NCI-H82 (cell line): ENCODE measurements around the gene OR2H2.
A peak's percentile ranks its signal among the peaks of the same experiment; 100 is the strongest.

ENCODE experiments used
- DNase-seq: peaks from one replicate; lab custom pipeline; 2025; lab: John Stamatoyannopoulos, UW

Gene OR2H2

DNA sequence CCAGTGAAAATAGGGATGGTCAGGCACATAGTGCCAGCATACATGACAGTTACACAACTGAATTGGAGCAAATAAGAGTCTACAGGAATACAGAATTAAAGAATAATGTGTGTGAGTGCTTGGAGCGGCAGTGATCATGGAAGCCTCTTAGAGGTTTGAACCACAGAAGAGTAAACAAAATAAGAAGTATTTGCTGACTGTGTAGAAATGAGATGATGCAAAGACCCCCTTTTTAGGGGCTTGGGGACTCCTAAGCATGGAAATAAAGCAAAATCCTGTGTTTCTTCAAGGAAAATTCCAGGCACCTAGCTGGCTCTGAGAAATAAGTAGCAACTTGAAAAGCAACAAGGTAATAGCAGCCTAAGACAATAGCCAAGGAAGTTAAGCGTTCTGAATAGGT, 6.8 kb downstream of the OR2H2 start:
- DNase-seq: no peak

DNA sequence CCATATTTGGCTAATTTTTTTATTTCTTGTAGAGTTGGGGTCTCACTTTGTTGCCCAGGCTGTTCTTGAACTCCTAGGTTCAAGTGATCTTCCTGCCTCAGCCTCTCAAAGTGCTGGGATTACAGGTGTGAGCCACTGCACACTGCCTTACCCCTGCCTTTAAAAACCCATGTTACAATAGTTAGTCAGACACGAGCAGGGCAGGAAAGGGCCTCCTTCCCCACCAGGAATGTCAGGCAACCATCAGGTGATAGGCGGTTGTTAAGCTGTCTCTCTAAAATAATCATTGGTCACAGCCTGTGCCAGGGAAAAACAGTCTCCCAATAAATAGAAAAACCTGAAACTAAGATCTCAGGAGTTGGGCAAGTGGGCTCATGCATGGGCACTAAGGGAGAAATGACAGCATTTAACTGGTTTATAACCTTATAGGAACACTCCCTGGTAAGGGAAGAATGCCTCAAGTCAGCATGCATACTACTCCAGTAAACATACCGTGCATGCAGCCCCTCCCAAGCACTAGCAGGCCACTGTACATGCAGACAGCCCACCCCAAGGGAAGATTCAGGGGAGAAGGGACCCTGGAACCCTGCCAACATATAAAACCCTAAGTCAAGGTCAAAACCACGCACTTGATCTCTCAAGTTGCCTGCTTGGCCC, 8.4 kb downstream of the OR2H2 start:
- peak; percentile 69 for DNase-seq

- DNase-seq: no peak
Measured at GRCh38 chr6:29596381-29596900, 11.5 kb downstream of the OR2H2 start.

GRCh38 chr6:29597184-29597583, 12.3 kb downstream of the OR2H2 start:
- DNase-seq: no peak

- no peak for DNase-seq
Measured at GRCh38 chr6:29598172-29598747, 13.3 kb downstream of the OR2H2 start.

DNA sequence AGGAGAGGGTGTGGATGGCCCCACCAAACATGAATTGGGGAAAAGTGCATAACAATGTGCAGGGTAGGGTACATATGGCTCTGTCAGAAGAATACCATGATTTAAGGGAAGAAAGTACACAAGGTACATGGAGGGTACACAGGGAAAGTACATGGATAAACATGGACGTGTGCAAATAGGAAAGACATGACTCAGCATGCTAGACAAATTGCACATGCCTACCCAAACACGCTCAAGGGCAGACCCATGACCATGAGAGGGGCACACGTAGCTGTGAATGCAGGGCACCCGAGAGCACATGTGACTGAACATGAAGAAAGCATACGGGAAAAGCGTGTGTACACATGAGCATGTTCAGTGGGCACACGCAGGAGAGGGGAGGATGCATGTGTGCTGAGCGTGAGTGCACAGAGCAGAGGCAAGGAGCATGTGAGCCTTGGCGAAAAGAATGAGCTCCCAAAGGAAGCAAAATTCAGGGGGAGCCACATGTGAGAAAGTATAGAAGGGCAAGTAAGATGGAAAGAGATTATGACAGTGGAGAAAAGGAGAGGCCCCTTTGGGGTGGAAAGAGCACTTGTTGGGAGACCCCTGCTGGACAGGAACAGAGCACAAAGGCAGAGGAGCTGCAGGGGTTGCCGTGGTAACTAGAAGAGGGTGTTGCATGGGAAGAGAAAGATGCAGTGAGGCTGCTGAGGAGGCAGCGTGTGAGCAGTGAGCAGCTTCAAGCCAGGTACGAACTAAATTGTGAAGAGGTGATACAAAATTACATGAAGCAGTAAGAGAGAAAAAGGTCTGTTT, 17.8 kb downstream of the OR2H2 start:
- DNase-seq: peak; percentile 53

- no peak for DNase-seq
Measured at GRCh38 chr6:29603456-29603855, 18.5 kb downstream of the OR2H2 start.

- DNase-seq: no peak
Measured at GRCh38 chr6:29603930-29604329, 19.0 kb downstream of the OR2H2 start.

- no peak for DNase-seq
Measured at GRCh38 chr6:29608131-29608530, 23.2 kb downstream of the OR2H2 start.

GRCh38 chr6:29610540-29610939, 25.6 kb downstream of the OR2H2 start:
- no peak for DNase-seq

DNA sequence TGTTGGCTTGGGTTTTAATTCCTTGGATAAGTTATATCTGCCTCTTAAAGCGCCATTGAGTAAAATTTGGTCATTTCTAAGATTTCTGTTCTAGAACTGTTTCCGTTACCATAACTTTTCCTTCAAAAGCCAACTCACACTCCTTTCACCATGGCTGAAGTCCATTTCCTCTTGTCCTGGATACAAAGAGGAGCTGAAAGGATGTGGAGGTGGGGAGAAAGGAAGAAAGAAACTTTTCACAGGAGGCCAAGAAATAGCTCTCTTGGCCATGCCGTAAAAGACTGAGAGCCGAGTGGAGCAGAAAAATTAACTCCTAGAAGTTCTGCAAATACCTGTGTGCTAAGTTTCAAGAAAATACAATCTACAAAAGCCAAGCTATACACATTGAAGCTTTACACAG, 26.5 kb downstream of the OR2H2 start:
- no peak for DNase-seq

GRCh38 chr6:29617782-29618554, 33.0 kb downstream of the OR2H2 start:
- DNase-seq: peak; percentile 10

DNA sequence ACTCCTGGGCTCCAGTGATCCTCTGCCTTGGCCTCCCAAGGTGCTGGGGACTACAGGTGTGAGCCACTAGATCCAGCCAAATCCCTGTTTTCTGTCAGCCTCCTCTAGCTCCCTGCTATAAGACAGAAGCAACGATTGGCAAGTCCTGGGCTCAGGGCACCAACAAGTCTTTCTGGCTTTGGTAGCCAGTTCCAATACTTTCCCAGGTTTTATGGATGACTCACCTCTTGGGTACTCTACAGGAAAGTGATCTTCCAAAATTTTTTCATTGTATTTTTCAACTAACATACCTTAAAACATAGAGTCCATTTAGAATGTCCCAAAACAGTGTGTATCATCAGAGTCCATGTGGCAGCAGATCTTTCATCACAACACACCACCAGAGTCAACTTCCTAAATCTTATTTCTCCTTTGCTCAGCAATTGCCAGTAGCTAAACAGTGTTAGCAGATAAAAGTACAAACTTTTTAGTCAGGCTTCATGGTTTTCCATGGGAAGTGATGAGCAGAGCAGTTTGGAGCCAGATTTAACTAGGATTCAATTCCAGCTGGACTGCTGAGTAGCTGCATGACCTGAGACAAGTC, 34.7 kb downstream of the OR2H2 start:
- no peak for DNase-seq

DNA sequence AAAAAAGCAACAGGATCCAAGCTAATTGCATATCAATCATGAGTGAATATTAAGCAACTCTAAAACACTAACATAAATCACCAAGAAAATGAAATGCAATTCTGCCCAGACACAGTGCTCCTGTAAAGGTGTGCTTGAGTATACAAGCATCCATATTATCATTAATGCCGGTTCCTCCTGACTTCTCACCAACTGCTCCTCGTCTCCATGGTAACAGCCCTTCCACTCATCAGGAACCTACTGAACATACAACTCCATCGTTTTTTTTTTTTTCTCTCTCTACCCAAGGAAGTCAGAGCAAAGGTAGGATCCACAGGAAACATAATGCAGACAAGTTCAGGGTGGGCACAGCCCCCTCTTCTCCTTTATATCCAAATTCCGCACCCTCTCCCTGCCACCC, 35.7 kb downstream of the OR2H2 start:
- DNase-seq: no peak

- no peak for DNase-seq
Measured at GRCh38 chr6:29624520-29624961, 39.6 kb downstream of the OR2H2 start.

GRCh38 chr6:29625337-29625930, 40.5 kb downstream of the OR2H2 start:
- DNase-seq: no peak

- peak; percentile 46 for DNase-seq
Measured at GRCh38 chr6:29626948-29627754, 42.2 kb downstream of the OR2H2 start.

GRCh38 chr6:29627755-29628418, 43.0 kb downstream of the OR2H2 start:
- peak; percentile 94 for DNase-seq

GRCh38 chr6:29628419-29629281, 43.7 kb downstream of the OR2H2 start:
- DNase-seq: peak; percentile 97
